Embryonic facial prominence (tissue), 1 donor: ENCODE measurements around the gene IFNA21.
"Not testable (repeated sequence)": the region's sequence is repeated elsewhere in the genome, so short reads cannot be mapped to it uniquely, and the experiment has no call there.

Experiments used
- DNase-seq: peaks from one replicate; pipeline ENCODE4 v3.0.0-alpha.2; 2016; ENCODE audit errors: extremely low spot score

Gene IFNA21

DNA sequence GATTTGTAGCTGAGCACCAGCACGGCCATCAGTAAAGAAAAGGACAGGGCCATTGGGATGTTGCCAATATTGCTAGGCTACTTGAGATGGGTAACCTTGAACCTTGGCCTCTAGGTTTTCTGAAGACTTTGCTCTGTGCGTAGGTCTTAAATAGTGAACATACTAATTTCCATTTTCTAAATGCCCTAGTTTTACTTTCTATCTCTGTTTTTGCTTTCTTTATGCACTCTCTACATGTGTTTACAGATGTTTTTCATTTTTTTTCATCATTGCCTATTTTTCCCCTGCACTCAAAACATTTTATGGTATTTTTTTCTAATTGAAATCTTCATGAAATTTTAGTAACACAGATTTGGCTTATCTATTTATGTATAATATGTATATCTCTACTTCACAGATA lies at the start of gene IFNA21:
TSS of gene IFNA21 (minus strand) at position 101 of the 400 bp plus-strand sequence. CDS start at position 53, 48 bp downstream.
- not testable (repeated sequence) for DNase-seq

DNA sequence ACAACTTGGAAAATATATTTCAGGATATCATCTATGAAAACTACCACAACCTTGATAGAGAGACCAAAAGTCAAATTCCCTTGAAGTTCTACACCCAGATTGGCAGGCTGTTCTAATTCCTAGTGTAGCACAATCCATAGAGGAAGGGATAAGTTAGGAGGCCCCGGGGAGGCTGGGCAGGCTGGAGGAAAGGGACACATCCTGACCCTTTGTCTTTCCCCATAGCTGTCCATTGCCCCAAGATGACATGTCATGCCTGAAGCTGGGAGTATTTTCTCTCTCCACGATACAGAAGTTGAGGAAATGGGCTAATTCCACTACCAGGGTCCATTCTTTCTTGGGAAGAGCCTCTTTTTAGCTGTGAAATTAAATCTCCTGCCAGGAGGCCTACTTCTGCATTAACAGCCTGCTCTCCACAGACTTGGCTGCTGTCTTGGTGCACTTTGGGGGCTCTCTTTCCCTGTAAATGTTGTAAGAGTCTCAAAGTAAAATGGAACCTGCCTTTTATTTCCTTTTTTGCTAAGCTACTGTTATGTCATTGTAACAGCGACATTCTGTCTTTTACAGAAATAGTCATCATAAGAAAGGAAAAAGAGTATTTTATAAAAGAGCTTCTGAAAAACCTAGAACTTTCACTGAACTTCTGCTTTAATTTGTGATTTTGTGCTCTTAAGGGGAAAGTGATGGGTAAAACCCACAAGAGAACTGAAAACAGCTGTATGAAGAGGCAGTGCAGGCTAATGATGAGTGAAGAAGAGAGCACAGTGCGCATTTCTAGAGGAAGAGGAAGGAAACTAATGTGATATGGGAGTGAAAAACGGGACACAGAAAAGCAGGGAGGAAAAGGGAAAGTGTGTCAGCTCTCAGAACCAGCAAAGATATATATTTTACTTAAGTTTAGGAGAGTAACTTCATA lies 47.2 kb upstream of the IFNA21 start:
- not testable (repeated sequence) for DNase-seq

DNA sequence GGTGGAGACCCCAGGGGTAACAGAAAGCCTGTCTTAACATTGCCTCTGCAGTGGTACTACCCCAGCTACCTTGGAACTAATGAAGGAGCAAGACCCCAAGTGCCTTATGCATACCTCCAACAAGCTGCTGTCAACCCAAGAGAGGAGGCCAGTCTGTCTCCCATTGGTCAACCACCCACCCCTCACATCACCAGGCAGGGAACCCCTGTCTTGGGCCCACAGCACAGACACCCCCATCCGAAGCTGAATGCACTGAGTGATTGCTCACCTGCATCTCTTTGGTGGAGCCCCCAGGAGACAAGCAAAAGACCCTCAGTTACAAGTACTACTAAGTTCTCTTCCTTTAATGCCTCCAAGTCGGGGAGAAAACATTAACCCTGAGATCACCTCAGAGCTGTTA lies 45.7 kb upstream of the IFNA21 start:
- DNase-seq = not testable (repeated sequence)

DNA sequence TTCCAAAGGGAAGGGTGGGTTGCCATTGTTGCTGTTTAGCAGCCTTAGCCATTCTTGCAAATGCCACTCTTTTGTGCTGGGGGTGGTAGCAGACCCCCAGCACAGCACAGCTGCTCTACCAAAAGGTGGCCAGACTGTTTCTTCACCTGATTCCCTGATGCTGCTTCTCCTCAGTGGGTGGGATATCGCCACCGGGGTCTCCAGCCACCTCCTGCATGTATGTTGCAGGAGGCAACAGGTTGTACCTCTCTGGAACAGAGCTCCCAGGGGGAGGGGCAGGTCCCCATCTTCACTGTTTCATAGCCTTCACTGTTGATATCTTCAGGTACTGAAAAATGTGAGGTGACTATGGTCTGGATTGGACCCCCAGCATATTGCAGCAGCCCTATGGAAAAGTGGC lies 44.3 kb upstream of the IFNA21 start:
- not testable (repeated sequence) for DNase-seq

DNA sequence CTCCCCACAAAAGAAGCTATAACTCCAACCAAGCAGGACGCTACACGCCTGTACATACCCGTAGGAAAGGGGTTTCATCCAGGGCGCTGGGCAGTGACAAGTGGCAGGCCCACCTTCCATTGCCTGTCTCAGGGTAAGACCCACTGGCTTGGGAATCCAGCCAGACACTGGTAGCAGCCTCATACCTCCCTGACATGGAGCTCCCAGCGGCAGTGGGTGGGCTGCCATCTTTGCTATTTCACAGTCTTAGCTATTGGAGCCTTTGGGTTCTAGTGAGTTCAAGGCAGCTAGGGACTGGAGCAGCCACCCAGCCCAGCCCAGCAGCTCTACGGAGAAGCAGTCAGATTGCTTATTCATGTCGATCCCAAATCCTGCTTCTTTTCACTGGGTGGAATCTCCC lies 43.9 kb upstream of the IFNA21 start:
- DNase-seq = no peak

DNA sequence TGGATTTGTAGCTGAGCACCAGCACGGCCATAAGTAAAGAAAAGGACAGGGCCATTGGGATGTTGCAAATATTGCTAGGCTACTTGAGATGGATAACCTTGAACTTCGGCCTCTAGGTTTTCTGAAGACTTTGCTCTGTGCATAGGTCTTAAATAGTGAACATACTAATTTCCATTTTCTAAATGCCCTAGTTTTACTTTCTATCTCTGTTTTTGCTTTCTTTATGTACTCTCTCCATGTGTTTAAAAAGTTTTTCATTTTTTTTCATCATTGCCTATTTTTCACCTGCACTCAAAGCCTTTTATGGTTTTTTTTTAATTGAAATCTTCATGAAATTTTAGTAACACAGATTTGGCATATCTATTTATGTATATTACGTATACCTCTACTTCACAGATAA lies 40.6 kb upstream of the IFNA21 start, which contains the start of gene IFNA10:
TSS of gene IFNA10 (minus strand) at position 101 of the 400 bp plus-strand sequence. CDS start at position 55, 46 bp downstream.
- DNase-seq = not testable (repeated sequence)

DNA sequence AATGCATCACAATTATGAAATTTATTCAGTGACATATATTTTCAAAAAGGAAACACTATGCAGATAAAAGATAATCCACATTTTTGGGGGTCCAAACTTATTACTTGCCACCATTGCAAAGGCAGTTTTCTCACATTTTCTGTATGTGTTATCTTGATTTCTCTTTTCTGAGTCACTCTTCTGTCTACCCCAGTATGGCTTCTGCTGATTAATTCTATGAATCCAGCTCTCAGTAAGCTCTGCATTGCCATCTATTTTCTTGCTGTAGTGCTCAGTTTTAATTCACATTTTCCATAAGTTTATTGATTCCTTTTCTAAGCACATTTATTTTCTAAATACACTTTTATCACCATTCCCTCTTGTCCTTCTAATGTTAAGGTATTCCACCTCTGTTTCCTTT lies 38.7 kb upstream of the IFNA21 start:
- DNase-seq = no peak

DNA sequence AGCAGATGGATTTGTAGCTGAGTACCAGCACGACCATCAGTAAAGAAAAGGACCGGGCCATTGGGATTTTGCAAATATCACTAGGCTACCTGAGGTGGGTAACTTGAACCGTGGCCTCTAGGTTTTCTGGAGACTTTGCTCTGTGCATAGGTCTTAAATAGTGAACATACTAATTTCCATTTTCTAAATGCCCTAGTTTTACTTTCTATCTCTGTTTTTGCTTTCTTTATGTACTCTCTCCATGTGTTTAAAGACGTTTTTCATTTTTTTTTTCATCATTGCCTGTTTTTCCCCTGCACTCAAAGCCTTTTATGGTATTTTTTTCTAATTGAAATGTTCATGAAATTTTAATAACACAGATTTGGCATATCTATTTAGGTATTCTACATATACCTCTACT lies 35.6 kb upstream of the IFNA21 start, which contains the start of gene IFNA7:
TSS of gene IFNA7 (minus strand) at position 101 of the 400 bp plus-strand sequence. CDS start at position 61, 40 bp downstream.
- not testable (repeated sequence) for DNase-seq

DNA sequence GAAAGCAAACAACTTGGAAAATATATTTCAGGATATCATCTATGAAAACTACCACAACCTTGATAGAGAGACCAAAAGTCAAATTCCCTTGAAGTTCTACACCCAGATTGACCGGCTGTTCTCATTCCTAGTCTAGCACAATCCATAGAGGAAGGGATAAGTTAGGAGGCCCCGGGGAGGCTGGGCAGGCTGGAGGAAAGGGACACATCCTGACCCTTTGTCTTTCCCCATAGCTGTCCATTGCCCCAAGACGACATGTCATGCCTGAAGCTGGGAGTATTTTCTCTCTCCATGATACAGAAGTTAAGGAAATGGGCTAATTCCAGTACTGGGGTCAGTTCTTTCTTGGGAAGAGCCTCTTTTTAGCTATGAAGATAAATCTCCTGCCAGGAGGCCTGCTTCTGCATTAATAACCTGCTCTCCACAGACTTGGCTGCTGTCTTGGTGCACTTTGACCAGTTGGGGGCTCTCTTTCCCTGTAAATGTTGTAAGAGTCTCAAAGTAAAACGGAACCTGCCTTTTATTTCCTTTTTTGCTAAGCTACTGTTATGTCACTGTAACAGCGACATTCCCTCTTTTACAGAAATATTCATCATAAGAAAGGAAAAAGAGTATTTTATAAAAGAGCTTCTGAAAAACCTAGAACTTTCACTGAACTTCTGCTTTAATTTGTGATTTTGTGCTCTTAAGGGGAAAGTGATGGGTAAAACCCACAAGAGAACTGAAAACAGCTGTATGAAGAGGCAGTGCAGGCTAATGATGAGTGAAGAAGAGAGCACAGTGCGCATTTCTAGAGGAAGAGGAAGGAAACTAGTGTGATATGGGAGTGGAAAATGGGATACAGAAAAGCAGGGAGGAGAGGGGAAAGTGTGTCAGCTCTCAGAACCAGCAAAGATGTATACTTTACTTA lies 28.7 kb upstream of the IFNA21 start:
- DNase-seq = not testable (repeated sequence)

DNA sequence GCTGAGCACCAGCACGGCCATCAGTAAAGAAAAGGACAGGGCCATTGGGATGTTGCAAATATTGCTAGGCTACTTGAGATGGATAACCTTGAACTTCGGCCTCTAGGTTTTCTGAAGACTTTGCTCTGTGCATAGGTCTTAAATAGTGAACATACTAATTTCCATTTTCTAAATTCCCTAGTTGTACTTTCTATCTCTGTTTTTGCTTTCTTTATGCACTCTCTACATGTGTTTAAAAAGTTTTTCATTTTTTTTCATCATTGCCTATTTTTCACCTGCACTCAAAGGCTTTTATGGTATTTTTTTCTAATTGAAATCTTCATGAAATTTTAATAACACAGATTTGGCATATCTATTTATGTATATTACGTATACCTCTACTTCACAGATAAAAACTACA lies 21.0 kb upstream of the IFNA21 start, which contains the start of gene IFNA4:
TSS of gene IFNA4 (minus strand) at position 101 of the 400 bp plus-strand sequence. CDS start at position 45, 56 bp downstream.
- not testable (repeated sequence) for DNase-seq

DNA sequence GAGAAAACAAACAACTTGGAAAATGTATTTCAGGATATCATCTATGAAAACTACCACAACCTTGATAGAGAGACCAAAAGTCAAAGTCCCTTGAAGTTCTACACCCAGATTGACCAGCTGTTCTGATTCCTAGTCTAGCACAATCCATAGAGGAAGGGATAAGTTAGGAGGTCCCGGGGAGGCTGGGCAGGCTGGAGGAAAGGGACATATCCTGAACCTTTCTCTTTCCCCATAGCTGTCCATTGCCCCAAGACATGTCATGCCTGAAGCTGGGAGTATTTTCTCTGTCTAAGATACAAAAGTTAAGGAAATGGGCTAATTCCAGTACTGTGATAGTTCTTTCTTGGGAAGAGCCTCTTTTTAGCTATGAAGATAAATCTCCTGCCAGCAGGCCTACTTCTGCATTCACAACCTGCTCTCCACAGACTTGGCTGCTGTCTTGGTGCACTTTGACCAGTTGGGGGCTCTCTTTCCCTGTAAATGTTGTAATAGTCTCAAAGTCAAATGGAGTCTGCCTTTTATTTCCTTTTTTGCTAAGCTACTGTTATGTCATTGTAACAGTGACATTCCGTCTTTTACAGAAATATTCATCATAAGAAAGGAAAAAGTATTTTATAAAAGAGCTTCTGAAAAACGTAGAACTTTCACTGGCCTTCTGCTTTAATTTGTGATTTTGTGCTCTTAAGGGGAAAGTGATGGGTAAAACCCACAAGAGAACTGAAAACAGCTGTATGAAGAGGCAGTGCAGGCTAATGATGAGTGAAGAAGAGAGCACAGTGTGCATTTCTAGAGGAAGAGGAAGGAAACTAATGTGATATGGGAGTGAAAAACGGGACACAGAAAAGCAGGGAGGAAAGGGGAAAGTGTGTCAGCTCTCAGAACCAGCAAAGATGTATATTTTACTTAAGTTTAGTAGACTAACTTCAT lies 16.6 kb upstream of the IFNA21 start:
- not testable (repeated sequence) for DNase-seq

DNA sequence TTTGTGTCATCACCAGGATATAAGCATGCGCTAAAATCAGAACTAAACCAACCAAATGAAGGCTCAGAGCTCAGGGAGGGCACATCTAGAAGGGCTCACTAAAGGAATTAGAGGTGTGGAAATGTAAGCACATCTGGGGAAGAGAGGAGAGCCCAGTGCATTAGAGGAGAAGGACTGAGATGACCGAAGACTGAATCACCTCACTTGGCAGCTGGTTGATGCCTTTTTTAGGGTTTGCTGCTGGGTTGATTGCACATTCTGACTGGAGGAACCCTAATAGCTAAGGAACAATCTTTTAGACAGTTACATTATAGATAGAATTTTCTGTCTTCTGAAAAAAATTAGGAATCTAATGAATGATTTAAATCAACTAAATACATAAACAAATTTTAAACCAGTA lies 8.2 kb upstream of the IFNA21 start:
- no peak for DNase-seq

DNA sequence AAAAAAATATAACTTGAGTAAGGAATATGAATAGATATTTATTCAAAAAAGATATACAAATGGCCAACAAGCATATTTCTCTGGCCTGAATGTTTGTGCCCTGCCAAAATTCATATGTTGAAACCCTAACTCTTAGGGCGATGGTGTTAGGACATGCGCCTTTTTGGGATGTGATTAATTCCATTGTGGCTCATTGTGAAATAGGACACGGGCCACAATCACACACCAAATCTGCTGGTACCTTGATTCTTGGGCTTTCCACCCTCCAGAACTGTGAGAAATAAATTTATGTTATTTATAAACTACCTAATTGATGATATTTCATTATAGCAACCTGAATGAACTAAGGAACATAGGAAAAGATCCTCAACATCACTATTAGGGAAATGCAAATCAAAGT lies 5.7 kb upstream of the IFNA21 start:
- no peak for DNase-seq

DNA sequence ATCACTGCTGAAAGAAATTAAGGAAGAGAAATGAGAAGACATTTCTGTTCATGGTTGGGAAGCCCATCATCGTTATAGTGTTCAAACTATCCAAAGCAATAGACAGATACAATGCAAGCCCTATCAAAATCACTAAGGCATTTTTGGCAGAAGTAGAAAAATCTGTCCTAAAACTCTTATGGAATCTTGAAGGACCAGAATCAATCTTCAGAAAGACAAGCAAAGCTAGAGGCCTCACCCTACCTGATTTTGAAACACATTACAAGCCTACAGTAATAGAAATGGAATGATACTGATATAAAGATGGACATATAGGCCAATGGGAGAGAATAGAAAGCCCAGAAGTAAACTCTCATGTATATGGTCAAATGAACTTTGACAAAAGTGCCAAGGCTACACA lies 4.9 kb upstream of the IFNA21 start:
- no peak for DNase-seq

DNA sequence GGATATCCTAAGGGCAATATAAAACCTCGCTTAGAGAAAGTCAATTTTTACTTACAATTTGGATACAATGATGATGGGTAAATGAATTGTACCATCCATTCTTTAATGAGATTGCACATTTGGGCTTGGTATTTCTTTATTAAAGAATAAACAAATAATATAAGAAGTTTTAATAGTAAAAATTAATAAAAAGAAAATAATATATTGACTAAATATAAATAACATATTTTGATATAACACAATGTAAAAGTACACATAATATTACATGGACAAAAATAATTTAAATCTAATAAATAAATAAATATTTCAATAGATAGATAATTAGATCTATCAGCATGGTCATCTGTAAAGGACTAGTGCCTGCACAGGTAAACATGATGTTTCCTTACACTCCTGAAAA lies 944 bp downstream of the IFNA21 start:
- no peak for DNase-seq

DNA sequence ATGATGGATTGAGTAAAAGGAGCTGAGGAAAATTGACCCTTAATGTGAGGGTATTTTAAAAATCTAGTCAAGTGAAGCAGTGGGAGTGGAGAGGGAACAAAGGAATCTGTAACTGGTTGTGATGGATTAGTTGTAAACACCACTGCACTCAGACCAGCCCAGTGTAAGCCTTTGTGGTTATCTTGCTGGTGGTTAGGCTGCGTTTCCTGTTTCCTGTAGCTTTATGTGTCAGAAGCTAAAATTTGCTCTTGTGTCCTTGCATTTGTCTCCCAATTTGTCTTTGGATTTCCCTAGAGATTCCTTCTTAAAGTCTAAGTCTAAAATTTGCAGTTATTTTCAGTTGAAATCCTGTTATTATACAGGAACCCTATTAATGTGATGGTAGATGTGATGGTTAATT lies 6.3 kb downstream of the IFNA21 start:
- DNase-seq = no peak

DNA sequence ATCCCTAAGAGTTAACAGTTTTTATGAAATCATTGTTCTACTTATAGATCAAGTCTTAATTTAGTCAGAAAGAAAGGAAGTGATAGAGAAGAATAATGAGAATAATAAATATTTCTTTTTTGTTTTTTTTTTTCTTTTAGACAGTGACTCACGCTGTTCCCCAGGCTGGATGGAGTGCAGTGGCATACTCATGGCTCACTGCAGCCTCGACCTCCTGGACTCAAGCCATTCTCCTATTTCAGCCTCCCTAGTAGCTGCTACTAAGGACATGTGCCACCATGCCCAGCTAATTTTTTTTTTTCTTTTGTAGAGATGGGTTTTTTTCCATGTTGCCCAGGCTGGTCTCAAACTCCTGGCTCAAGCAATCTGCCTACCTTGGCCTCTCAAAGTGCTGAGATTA lies 11.0 kb downstream of the IFNA21 start:
- DNase-seq = no peak

DNA sequence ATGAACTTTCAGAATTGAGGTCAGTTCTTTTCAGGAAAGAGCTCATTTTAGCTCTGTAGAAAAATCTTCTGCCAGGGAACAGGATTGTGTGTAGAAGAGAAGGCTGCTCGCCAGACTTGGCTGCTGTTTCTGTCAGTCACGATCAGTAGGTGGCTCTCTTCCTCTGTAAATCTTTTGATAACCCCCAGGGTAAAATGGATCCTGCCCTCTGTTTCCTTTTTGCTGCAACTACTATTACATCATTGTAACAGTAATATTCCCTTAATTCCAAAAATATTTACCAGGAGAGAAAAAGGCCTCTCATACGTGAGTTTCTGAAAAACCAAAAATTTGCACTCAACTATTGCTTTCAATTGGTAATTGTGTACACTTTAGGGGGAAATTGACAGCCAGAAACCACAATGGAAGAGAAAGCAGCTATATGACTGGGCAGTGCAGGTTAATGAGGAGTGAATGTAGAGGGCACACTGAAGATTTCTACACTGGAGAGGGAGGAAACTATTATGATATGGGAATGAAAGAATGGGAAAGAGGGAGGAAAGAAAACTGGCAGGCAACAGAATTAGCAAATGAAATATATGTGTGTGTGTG lies 12.3 kb downstream of the IFNA21 start:
- no peak for DNase-seq

DNA sequence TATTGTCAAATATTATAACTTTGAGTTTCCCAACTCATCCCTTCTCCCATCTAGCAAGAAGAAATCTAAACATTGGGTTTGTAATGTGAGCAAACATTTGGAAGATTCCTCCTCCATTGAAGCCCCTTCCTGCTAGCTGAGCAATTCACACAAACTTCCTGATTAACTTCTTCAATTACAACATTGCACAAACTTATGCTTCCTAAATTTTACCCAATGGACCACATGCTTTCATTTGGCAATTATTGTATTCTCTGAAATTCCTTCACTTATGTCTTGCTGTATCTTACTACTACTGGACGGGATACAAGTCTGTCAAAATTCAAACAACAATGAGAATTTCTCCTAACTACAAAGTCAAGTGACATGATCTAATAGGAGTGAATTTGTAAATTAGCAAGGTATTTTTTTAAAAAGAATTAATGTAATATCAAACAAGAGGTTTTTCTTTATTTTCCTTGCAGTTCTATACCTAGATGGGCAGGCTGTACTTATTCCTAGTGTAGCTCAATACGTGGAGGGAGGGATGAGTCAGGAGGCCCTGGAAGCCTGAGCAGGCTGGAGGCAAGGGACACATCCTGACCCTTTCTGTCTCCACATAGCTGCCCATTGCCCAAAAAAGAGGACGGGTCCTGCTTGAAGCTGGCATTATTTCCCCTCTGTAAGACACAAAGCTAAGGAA lies 13.0 kb downstream of the IFNA21 start:
- DNase-seq = no peak

DNA sequence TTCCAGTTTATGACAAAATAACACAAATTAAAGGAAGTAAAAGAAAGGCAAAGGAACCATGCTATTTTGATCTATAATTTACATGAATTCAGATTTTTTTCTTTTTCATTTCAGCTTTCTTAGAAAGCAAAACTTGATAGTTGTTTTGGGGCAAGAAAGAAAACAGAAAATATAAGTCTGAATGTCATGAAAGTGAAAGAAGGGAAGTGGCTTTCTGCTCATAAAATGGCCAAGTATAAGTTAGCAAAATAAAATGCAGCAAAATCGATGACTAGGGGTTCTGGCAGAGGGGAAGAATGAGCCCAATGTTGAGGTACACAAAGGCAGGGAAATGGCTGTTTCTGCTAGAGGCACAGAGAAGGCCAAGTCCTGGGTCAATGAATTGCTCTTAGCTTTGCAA lies 21.9 kb downstream of the IFNA21 start:
- DNase-seq = no peak
